Mucosa of rectum (tissue), 2 donors: ENCODE measurements around the gene OSGEP.
"Not testable (repeated sequence)": the region's sequence is repeated elsewhere in the genome, so short reads cannot be mapped to it uniquely, and the experiment has no call there.

Experiments used
- H3K27ac ChIP-seq, 2 donors: one replicate each; pipeline ENCODE4 v1.7.0; 2013; ENCODE audit warnings: inconsistent platforms in 2 of 2, low read depth in 2 of 2, low read length in 2 of 2
- H3K27me3 ChIP-seq, 2 donors: one replicate each; pipeline ENCODE4 v1.7.0; 2013; ENCODE audit warnings: low read length in 2 of 2; ENCODE audit not compliant: control insufficient read depth in 2 of 2, insufficient read depth in 2 of 2
- H3K36me3 ChIP-seq, 2 donors: one replicate each; pipeline ENCODE4 v1.7.0; 2013; ENCODE audit warnings: low read length in 2 of 2; ENCODE audit not compliant: control insufficient read depth in 2 of 2, insufficient read depth in 2 of 2
- H3K4me1 ChIP-seq, 2 donors: one replicate each; pipeline ENCODE4 v1.7.0; 2013; ENCODE audit warnings: low read length in 2 of 2, mild to moderate bottlenecking in 1 of 2; ENCODE audit not compliant: control insufficient read depth in 2 of 2, insufficient read depth in 2 of 2
- H3K4me3 ChIP-seq, 2 donors: one replicate each; pipeline ENCODE4 v1.7.0; 2013; ENCODE audit warnings: low read length in 2 of 2
- H3K9ac ChIP-seq, 2 donors: one replicate each; pipeline ENCODE4 v1.7.0; 2013; ENCODE audit warnings: low read length in 2 of 2, low read depth in 1 of 2, mild to moderate bottlenecking in 1 of 2
- H3K9me3 ChIP-seq, 2 donors: one replicate each; pipeline ENCODE4 v1.7.0; 2013; ENCODE audit warnings: low read length in 2 of 2; ENCODE audit not compliant: control insufficient read depth in 2 of 2
- donor health status: healthy.
- donor health status: Normal muscosa, but diverticular disease.

OSGEP gene

GRCh38 chr14:20452831-20453230 lies 1.8 kb downstream of the OSGEP start:
- not testable (repeated sequence) for H3K27ac ChIP-seq, H3K4me3 ChIP-seq, H3K27me3 ChIP-seq, H3K9ac ChIP-seq, H3K9me3 ChIP-seq
- peaks cover 39 to 51% of the 10 kb centered on the region in 2 donors for H3K36me3 ChIP-seq
- peaks cover 13 to 19% of the 10 kb centered on the region in 2 donors for H3K4me1 ChIP-seq

- no peak overlapping the region for H3K9ac ChIP-seq
- H3K36me3 ChIP-seq, result peaks cover 47 to 56% of the 10 kb centered on the region in 2 donors
- no peaks in the 10 kb centered on the region for H3K27me3 ChIP-seq
- H3K4me1 ChIP-seq, result no peaks in the 10 kb centered on the region
- no peak overlapping the region for H3K4me3 ChIP-seq
- H3K27ac ChIP-seq, result no peak overlapping the region
- no peaks in the 10 kb centered on the region for H3K9me3 ChIP-seq
Measured at GRCh38 chr14:20446889-20447288, 7.7 kb downstream of the OSGEP start.

- not testable (repeated sequence) for H3K27me3 ChIP-seq, H3K27ac ChIP-seq, H3K4me1 ChIP-seq, H3K4me3 ChIP-seq, H3K9me3 ChIP-seq, H3K9ac ChIP-seq
- peaks cover 31% of the 10 kb centered on the region in 2 donors for H3K36me3 ChIP-seq
Measured at GRCh38 chr14:20443650-20444049, 11.0 kb downstream of the OSGEP start.

- Histone ChIP-seq H3K27ac (no peak overlapping the region), H3K9me3 (no peaks in the 10 kb centered on the region), H3K27me3 (no peaks in the 10 kb centered on the region), H3K4me1 (no peaks in the 10 kb centered on the region), H3K4me3 (no peak overlapping the region), H3K9ac (no peak overlapping the region), H3K36me3 (peaks cover 9 to 10% of the 10 kb centered on the region in 2 donors)
Measured at GRCh38 chr14:20441461-20441860, 13.2 kb downstream of the OSGEP start.

- Histone ChIP-seq H3K36me3 (peaks cover 4% of the 10 kb centered on the region in 2 donors), H3K4me1 (no peaks in the 10 kb centered on the region), H3K4me3 (no peak overlapping the region), H3K27ac (no peak overlapping the region), H3K9me3 (no peaks in the 10 kb centered on the region), H3K9ac (no peak overlapping the region), H3K27me3 (no peaks in the 10 kb centered on the region)
Measured at GRCh38 chr14:20440882-20441281, 13.7 kb downstream of the OSGEP start.

- Histone ChIP-seq H3K27ac (no peak overlapping the region), H3K27me3 (no peaks in the 10 kb centered on the region), H3K9me3 (no peaks in the 10 kb centered on the region), H3K36me3 (no peaks in the 10 kb centered on the region), H3K4me1 (no peaks in the 10 kb centered on the region), H3K4me3 (no peak overlapping the region), H3K9ac (no peak overlapping the region)
Measured at GRCh38 chr14:20440465-20440864, 14.1 kb downstream of the OSGEP start.

- Histone ChIP-seq H3K36me3 (no peaks in the 10 kb centered on the region), H3K9ac (no peak overlapping the region), H3K27ac (no peak overlapping the region), H3K4me1 (no peaks in the 10 kb centered on the region), H3K27me3 (no peaks in the 10 kb centered on the region), H3K9me3 (no peaks in the 10 kb centered on the region), H3K4me3 (no peak overlapping the region)
Measured at GRCh38 chr14:20438664-20439063, 15.9 kb downstream of the OSGEP start.

GRCh38 chr14:20436363-20436755 lies 18.3 kb downstream of the OSGEP start:
- no peak overlapping the region for H3K27ac ChIP-seq
- no peaks in the 10 kb centered on the region for H3K4me1 ChIP-seq
- H3K9ac ChIP-seq, result no peak overlapping the region
- H3K9me3 ChIP-seq, result no peaks in the 10 kb centered on the region
- no peak overlapping the region for H3K4me3 ChIP-seq
- H3K36me3 ChIP-seq, result no peaks in the 10 kb centered on the region
- H3K27me3 ChIP-seq, result no peaks in the 10 kb centered on the region

- Histone ChIP-seq H3K27ac (peak within 1 kb of the TSS in 1 of 2 donors; percentile 9), H3K9me3 (no peaks in the 10 kb centered on the region), H3K36me3 (no peaks in the 10 kb centered on the region), H3K27me3 (no peaks in the 10 kb centered on the region), H3K9ac (no peak within 1 kb of the TSS), H3K4me1 (no peaks in the 10 kb centered on the region), H3K4me3 (peak within 1 kb of the TSS in 1 of 2 donors; percentile 31)
Measured at GRCh38 chr14:20435582-20436362, 18.8 kb downstream of the OSGEP start, which contains the start of gene KLHL33. TSS of gene KLHL33 (minus strand) at chr14:20436166. CDS start at chr14:20435811, 355 bp downstream.

GRCh38 chr14:20434701-20435581 lies 19.7 kb downstream of the OSGEP start:
- peak overlapping the region in 1 of 2 donors; percentile 9 for H3K27ac ChIP-seq
- peak overlapping the region in 1 of 2 donors; percentile 31 for H3K4me3 ChIP-seq
- H3K9ac ChIP-seq, result no peak overlapping the region

More at GRCh38 chr14:20434701-20435581, 19.7 kb downstream of the OSGEP start:
- no peaks in the 10 kb centered on the region for H3K27me3 ChIP-seq
- no peaks in the 10 kb centered on the region for H3K36me3 ChIP-seq
- no peaks in the 10 kb centered on the region for H3K9me3 ChIP-seq
- peaks cover 6 to 7% of the 10 kb centered on the region in 2 donors for H3K4me1 ChIP-seq
